ENCODE data around the gene LCLAT1. TPM values are rescaled to one million over a fixed set of nuclear protein-coding genes. Genes with fewer than 3 reads are reported as not detected.

LCLAT1 gene
- total RNA-seq, 1 experiment from 2014 or later, result 36.0 TPM

- BruUV-seq (replicated peaks), result no TSS peak
- Histone ChIP-seq H3K27me3 (ENCODE audit: control insufficient read depth, insufficient read depth, low read length) (no peaks in the 10 kb centered on the region), H3K36me3 (ENCODE audit: control insufficient read depth, insufficient read depth, low read length) (no peaks in the 10 kb centered on the region), H3K4me3 (ENCODE audit: low read depth in 2 of 2, low read length in 2 of 2) (no peak overlapping the region), H3K4me1 (ENCODE audit: control insufficient read depth, insufficient read depth, low read length) (no peaks in the 10 kb centered on the region), H3K27ac (ENCODE audit: low read length) (no peak overlapping the region), H3K9me3 (ENCODE audit: control insufficient read depth, insufficient read depth, low read depth, low read length) (no peaks in the 10 kb centered on the region)
- POLR2A ChIA-PET, result no interaction called here
- DNase-seq (ENCODE audit: low read depth, low spot score) (no peak), ATAC-seq (no peak)
- CTCF ChIA-PET, result no interaction called here
- in situ Hi-C loops (cut with HindIII; ENCODE audit: low pct_unique_long_range_greater_than_20kb, low sequenced_read_pairs) (no loop called here), intact Hi-C loops (cut with micrococcal nuclease; ENCODE audit: unreplicated experiment) (no loop called here)
- TF ChIP-seq, protein P1, sequence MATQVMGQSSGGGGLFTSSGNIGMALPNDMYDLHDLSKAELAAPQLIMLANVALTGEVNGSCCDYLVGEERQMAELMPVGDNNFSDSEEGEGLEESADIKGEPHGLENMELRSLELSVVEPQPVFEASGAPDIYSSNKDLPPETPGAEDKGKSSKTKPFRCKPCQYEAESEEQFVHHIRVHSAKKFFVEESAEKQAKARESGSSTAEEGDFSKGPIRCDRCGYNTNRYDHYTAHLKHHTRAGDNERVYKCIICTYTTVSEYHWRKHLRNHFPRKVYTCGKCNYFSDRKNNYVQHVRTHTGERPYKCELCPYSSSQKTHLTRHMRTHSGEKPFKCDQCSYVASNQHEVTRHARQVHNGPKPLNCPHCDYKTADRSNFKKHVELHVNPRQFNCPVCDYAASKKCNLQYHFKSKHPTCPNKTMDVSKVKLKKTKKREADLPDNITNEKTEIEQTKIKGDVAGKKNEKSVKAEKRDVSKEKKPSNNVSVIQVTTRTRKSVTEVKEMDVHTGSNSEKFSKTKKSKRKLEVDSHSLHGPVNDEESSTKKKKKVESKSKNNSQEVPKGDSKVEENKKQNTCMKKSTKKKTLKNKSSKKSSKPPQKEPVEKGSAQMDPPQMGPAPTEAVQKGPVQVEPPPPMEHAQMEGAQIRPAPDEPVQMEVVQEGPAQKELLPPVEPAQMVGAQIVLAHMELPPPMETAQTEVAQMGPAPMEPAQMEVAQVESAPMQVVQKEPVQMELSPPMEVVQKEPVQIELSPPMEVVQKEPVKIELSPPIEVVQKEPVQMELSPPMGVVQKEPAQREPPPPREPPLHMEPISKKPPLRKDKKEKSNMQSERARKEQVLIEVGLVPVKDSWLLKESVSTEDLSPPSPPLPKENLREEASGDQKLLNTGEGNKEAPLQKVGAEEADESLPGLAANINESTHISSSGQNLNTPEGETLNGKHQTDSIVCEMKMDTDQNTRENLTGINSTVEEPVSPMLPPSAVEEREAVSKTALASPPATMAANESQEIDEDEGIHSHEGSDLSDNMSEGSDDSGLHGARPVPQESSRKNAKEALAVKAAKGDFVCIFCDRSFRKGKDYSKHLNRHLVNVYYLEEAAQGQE (IDR thresholded peaks at IDR 0.05; ENCODE audit: insufficient read depth in 1 of 2, low read depth in 2 of 2, low read length in 1 of 2), result no peak
- TF ChIP-seq SIN3A (IDR thresholded peaks at IDR 0.05; ENCODE audit: borderline replicate concordance, insufficient read depth, low read depth, low read length) (no peak), TCF7L2 (IDR thresholded peaks at IDR 0.05; ENCODE audit: low read depth, low read length) (no peak), POLR2AphosphoS5 (IDR thresholded peaks at IDR 0.05; ENCODE audit: low read depth, low read length) (no peak)
- TF ChIP-seq, protein P2, sequence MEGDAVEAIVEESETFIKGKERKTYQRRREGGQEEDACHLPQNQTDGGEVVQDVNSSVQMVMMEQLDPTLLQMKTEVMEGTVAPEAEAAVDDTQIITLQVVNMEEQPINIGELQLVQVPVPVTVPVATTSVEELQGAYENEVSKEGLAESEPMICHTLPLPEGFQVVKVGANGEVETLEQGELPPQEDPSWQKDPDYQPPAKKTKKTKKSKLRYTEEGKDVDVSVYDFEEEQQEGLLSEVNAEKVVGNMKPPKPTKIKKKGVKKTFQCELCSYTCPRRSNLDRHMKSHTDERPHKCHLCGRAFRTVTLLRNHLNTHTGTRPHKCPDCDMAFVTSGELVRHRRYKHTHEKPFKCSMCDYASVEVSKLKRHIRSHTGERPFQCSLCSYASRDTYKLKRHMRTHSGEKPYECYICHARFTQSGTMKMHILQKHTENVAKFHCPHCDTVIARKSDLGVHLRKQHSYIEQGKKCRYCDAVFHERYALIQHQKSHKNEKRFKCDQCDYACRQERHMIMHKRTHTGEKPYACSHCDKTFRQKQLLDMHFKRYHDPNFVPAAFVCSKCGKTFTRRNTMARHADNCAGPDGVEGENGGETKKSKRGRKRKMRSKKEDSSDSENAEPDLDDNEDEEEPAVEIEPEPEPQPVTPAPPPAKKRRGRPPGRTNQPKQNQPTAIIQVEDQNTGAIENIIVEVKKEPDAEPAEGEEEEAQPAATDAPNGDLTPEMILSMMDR (IDR thresholded peaks at IDR 0.05), result no peak
Measured at GRCh38 chr2:30584116-30584515, 137.1 kb downstream of the LCLAT1 start.

DNA sequence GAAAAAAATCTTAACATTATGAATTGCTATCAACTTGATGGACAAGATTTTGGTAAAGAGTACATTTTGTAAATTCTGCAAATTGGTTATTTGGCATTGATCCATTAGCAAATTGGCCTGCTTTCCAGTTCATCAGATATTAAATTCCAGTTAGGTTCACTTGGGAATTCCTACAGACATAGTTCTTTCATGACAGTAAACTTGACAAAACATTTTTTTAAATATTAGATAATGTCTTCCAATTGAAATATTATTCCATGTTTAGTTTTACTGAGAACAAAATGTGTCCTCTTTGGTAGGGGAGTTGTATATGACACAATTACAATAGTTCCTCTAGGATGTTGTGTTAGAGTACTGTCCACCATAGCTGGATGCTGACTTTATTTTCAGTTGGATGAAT lies 141.9 kb downstream of the LCLAT1 start:
- ChIA-PET CTCF (no interaction called here), POLR2A (no interaction called here)
- no peak for DNase-seq (ENCODE audit: low read depth, low spot score)
- BruUV-seq (replicated peaks), result no TSS peak
- Histone ChIP-seq H3K27ac (ENCODE audit: low read length) (no peak overlapping the region), H3K4me3 (ENCODE audit: low read depth in 2 of 2, low read length in 2 of 2) (no peak overlapping the region), H3K36me3 (ENCODE audit: control insufficient read depth, insufficient read depth, low read length) (no peaks in the 10 kb centered on the region), H3K27me3 (ENCODE audit: control insufficient read depth, insufficient read depth, low read length) (no peaks in the 10 kb centered on the region), H3K4me1 (ENCODE audit: control insufficient read depth, insufficient read depth, low read length) (no peaks in the 10 kb centered on the region), H3K9me3 (ENCODE audit: control insufficient read depth, insufficient read depth, low read depth, low read length) (no peaks in the 10 kb centered on the region)
- intact Hi-C loops (cut with micrococcal nuclease; ENCODE audit: unreplicated experiment), result no loop called here
- no peak for ATAC-seq
- in situ Hi-C loops (cut with HindIII; ENCODE audit: low pct_unique_long_range_greater_than_20kb, low sequenced_read_pairs), result no loop called here
- TF ChIP-seq TCF7L2 (IDR thresholded peaks at IDR 0.05; ENCODE audit: low read depth, low read length), result no peak
- TF ChIP-seq POLR2AphosphoS5 (IDR thresholded peaks at IDR 0.05; ENCODE audit: low read depth, low read length), result no peak
- TF ChIP-seq, protein P2 (IDR thresholded peaks at IDR 0.05), result no peak
- no peak for TF ChIP-seq SIN3A (IDR thresholded peaks at IDR 0.05; ENCODE audit: borderline replicate concordance, insufficient read depth, low read depth, low read length)
- TF ChIP-seq, protein P1 (IDR thresholded peaks at IDR 0.05; ENCODE audit: insufficient read depth in 1 of 2, low read depth in 2 of 2, low read length in 1 of 2), result no peak
